ACHN (cell line): ENCODE data around the gene ROR2.

ENCODE experiments used
- DNase-seq: peaks from one replicate; pipeline ENCODE4 v3.0.0-alpha.2; 2015
- in situ Hi-C: cut with HindIII; loops from 2 replicates; pipeline ENCODE4 v1.10.0; 2017; ENCODE audit warnings: low sequenced_read_pairs, low pct_ligation_motif_present, low pct_unique_long_range_greater_than_20kb

Gene ROR2

GRCh38 chr9:91697201-91697600 is 252.8 kb downstream of the ROR2 start:
- DNase-seq, result no peak
- in situ Hi-C loops, result no loop called here

- in situ Hi-C loops, result no loop called here
- no peak for DNase-seq
These were observed 255.8 kb downstream of the ROR2 start for GRCh38 chr9:91694081-91694870.

- in situ Hi-C loops, result no loop called here
- no peak for DNase-seq
These were observed 256.8 kb downstream of the ROR2 start for GRCh38 chr9:91693226-91693625.

- DNase-seq, result no peak
- in situ Hi-C loops, result no loop called here
These were observed 259.3 kb downstream of the ROR2 start for GRCh38 chr9:91690540-91691249.

- in situ Hi-C loops, result no loop called here
- no peak for DNase-seq
These were observed 261.0 kb downstream of the ROR2 start for GRCh38 chr9:91689006-91689405.

- DNase-seq, result no peak
- in situ Hi-C loops, result no loop called here
These were observed 266.8 kb downstream of the ROR2 start for GRCh38 chr9:91683269-91683668.

GRCh38 chr9:91682806-91683205 is 267.2 kb downstream of the ROR2 start:
- in situ Hi-C loops, result no loop called here
- DNase-seq, result no peak

GRCh38 chr9:91681461-91682305 is 268.3 kb downstream of the ROR2 start:
- in situ Hi-C loops, result no loop called here
- DNase-seq, result peak; percentile 61

GRCh38 chr9:91680998-91681397 is 269.0 kb downstream of the ROR2 start:
- in situ Hi-C loops, result no loop called here
- no peak for DNase-seq

- no peak for DNase-seq
- in situ Hi-C loops, result no loop called here
These were observed 269.9 kb downstream of the ROR2 start for GRCh38 chr9:91680106-91680505.

- DNase-seq, result no peak
- in situ Hi-C loops, result no loop called here
These were observed 271.0 kb downstream of the ROR2 start for GRCh38 chr9:91678807-91679580.

GRCh38 chr9:91677822-91678436 is 272.1 kb downstream of the ROR2 start:
- no peak for DNase-seq

GRCh38 chr9:91677331-91677730 is 272.7 kb downstream of the ROR2 start:
- in situ Hi-C loops, result no loop called here

More at GRCh38 chr9:91677822-91678436, 272.1 kb downstream of the ROR2 start:
- in situ Hi-C loops, result no loop called here

GRCh38 chr9:91676046-91676445 is 274.0 kb downstream of the ROR2 start:
- in situ Hi-C loops, result no loop called here

More at GRCh38 chr9:91677331-91677730, 272.7 kb downstream of the ROR2 start:
- no peak for DNase-seq

GRCh38 chr9:91664663-91665062 is 285.4 kb downstream of the ROR2 start:
- in situ Hi-C loops, result no loop called here
- DNase-seq, result no peak

More at GRCh38 chr9:91676046-91676445, 274.0 kb downstream of the ROR2 start:
- DNase-seq, result no peak

- no peak for DNase-seq
- in situ Hi-C loops, result no loop called here
These were observed 286.2 kb downstream of the ROR2 start for GRCh38 chr9:91663858-91664257.

GRCh38 chr9:91661451-91661850 is 288.6 kb downstream of the ROR2 start:
- DNase-seq, result no peak
- in situ Hi-C loops, result no loop called here

- in situ Hi-C loops, result no loop called here
These were observed 289.5 kb downstream of the ROR2 start for GRCh38 chr9:91660521-91660920.

More at GRCh38 chr9:91660521-91660920, 289.5 kb downstream of the ROR2 start:
- DNase-seq, result no peak
